Mesenchymal stem cell (in vitro differentiated cells and primary cell): ENCODE results near the gene DAPP1.

ENCODE experiments used
- DNase-seq: peaks from one replicate; pipeline ENCODE4 v3.0.0-alpha.2; 2013
- H2AFZ ChIP-seq: one replicate; pipeline ENCODE4 v1.6.1; 2013; ENCODE audit warnings: low read depth, mild to moderate bottlenecking, control low read depth, inconsistent platforms, low read length, moderate library complexity
- H2AK5ac ChIP-seq: 2 replicates; pipeline ENCODE4 v1.6.1; 2013; ENCODE audit warnings: low read length, moderate library complexity, mild to moderate bottlenecking, inconsistent platforms; ENCODE audit not compliant: severe bottlenecking
- H2BK120ac ChIP-seq: one replicate; pipeline ENCODE4 v1.6.1; 2013; ENCODE audit warnings: low read depth, mild to moderate bottlenecking, inconsistent platforms, low read length, moderate library complexity
- H2BK12ac ChIP-seq, 2 experiments: one replicate each; pipeline ENCODE4 v1.6.1; 2013; ENCODE audit warnings: inconsistent platforms in 2 of 2, low read length in 2 of 2, mild to moderate bottlenecking in 2 of 2, moderate library complexity in 2 of 2, control low read depth in 1 of 2
- H2BK15ac ChIP-seq: one replicate; pipeline ENCODE4 v1.6.1; 2013; ENCODE audit warnings: mild to moderate bottlenecking, low read depth, inconsistent platforms; ENCODE audit not compliant: poor library complexity, severe bottlenecking
- H2BK5ac ChIP-seq: 2 replicates; pipeline ENCODE4 v1.6.1; 2013; ENCODE audit warnings: low read depth, mild to moderate bottlenecking, low read length, control low read depth, inconsistent platforms; ENCODE audit not compliant: poor library complexity, severe bottlenecking
- H3K14ac ChIP-seq, 2 experiments: one replicate each; pipeline ENCODE4 v1.6.1; 2013; ENCODE audit warnings: inconsistent platforms in 2 of 2, low read length in 2 of 2, control low read depth in 1 of 2, mild to moderate bottlenecking in 1 of 2, moderate library complexity in 1 of 2
- H3K18ac ChIP-seq, 2 experiments: one replicate each; pipeline ENCODE4 v1.6.1; 2013; ENCODE audit warnings: inconsistent platforms in 2 of 2, low read length in 2 of 2, control low read depth in 1 of 2, low read depth in 1 of 2, mild to moderate bottlenecking in 1 of 2
- H3K23ac ChIP-seq, 2 experiments: one replicate each; pipeline ENCODE4 v1.6.1; 2013; ENCODE audit warnings: inconsistent platforms in 2 of 2, low read length in 2 of 2, mild to moderate bottlenecking in 2 of 2, moderate library complexity in 2 of 2, control low read depth in 1 of 2
- H3K27ac ChIP-seq: 2 replicates; pipeline ENCODE4 v1.5.1; 2013; ENCODE audit warnings: mild to moderate bottlenecking, moderate library complexity, low read length, control low read depth, inconsistent platforms; ENCODE audit not compliant: poor library complexity, severe bottlenecking
- H3K27me3 ChIP-seq, 2 experiments: 2 replicates each; pipeline versions ENCODE4 v1.6.1 to v1.7.0; 2013; ENCODE audit warnings: low read length in 2 of 2, mild to moderate bottlenecking in 2 of 2, moderate library complexity in 2 of 2, control low read depth in 1 of 2, inconsistent platforms in 1 of 2; ENCODE audit not compliant: control insufficient read depth in 1 of 2, insufficient read depth in 1 of 2
- H3K36me3 ChIP-seq, 2 experiments: 2 replicates each; pipeline versions ENCODE4 v1.6.1 to v1.7.0; 2013; ENCODE audit warnings: low read length in 2 of 2, control low read depth in 1 of 2, inconsistent platforms in 1 of 2, low read depth in 1 of 2, mild to moderate bottlenecking in 1 of 2; ENCODE audit not compliant: insufficient read depth in 2 of 2, control insufficient read depth in 1 of 2
- H3K4ac ChIP-seq, 2 experiments: one replicate each; pipeline ENCODE4 v1.6.1; 2013; ENCODE audit warnings: inconsistent platforms in 2 of 2, low read length in 2 of 2, mild to moderate bottlenecking in 2 of 2, moderate library complexity in 2 of 2, control low read depth in 1 of 2, low read depth in 1 of 2
- H3K4me1 ChIP-seq: 2 replicates; pipeline ENCODE4 v1.6.1; 2013; ENCODE audit warnings: low read depth, low read length, control low read depth; ENCODE audit not compliant: control insufficient read depth, insufficient read depth
- H3K4me2 ChIP-seq: 2 replicates; pipeline ENCODE4 v1.6.1; 2013; ENCODE audit warnings: low read length, mild to moderate bottlenecking, inconsistent platforms; ENCODE audit not compliant: poor library complexity, severe bottlenecking
- H3K4me3 ChIP-seq, 2 experiments: 2 replicates each; pipeline versions ENCODE4 v1.5.1 to v1.7.0; 2013; ENCODE audit warnings: low read length in 2 of 2, mild to moderate bottlenecking in 2 of 2, control low read depth in 1 of 2, low read depth in 1 of 2; ENCODE audit not compliant: insufficient read depth in 1 of 2
- H3K79me1 ChIP-seq: replicated peaks from 2 replicates; pipeline ENCODE4 v1.6.1; 2013; ENCODE audit warnings: mild to moderate bottlenecking, control low read depth, low read length, inconsistent platforms; ENCODE audit not compliant: poor library complexity, severe bottlenecking
- H3K9ac ChIP-seq: 2 replicates; pipeline ENCODE4 v1.7.0; 2013; ENCODE audit warnings: mild to moderate bottlenecking, low read length, moderate library complexity
- H3K9me3 ChIP-seq: 2 replicates; pipeline ENCODE4 v1.7.0; 2013; ENCODE audit warnings: mild to moderate bottlenecking, low read length; ENCODE audit not compliant: control insufficient read depth
- H4K8ac ChIP-seq: one replicate; pipeline ENCODE4 v1.6.1; 2013; ENCODE audit warnings: inconsistent platforms, mild to moderate bottlenecking, low read length, moderate library complexity
- H4K91ac ChIP-seq: one replicate; pipeline ENCODE4 v1.6.1; 2013; ENCODE audit warnings: mild to moderate bottlenecking, low read length, inconsistent platforms
- WGBS: methylation state at CpG from one replicate; pipeline ENCODE4 v1.1.7; 2013; ENCODE audit warnings: mixed read lengths; 5-methylcytosine and 5-hydroxymethylcytosine counted together

DAPP1 gene

GRCh38 chr4:99832758-99833157 is 16.1 kb downstream of the DAPP1 start:
- H3K4me2 ChIP-seq, result no peak overlapping the region
- H3K36me3 ChIP-seq, result no peaks in the 10 kb centered on the region
- H2BK120ac ChIP-seq, result no peak overlapping the region
- H3K9me3 ChIP-seq, result no peaks in the 10 kb centered on the region
- no peak overlapping the region for H2AK5ac ChIP-seq
- 100% methylated on average over 1 of the region's 3 CpGs for WGBS
- no peak overlapping the region for H3K18ac ChIP-seq
- no peak overlapping the region for H2BK15ac ChIP-seq
- no peak overlapping the region for H2AFZ ChIP-seq
- H3K4ac ChIP-seq, result no peak overlapping the region
- no peak overlapping the region for H4K8ac ChIP-seq
- H3K4me1 ChIP-seq, result no peaks in the 10 kb centered on the region
- H4K91ac ChIP-seq, result no peak overlapping the region
- H2BK12ac ChIP-seq, result no peak overlapping the region
- no peak overlapping the region for H2BK5ac ChIP-seq
- no peak for DNase-seq
- no peak overlapping the region for H3K9ac ChIP-seq
- no peak overlapping the region for H3K23ac ChIP-seq
- no peaks in the 10 kb centered on the region for H3K27me3 ChIP-seq
- H3K4me3 ChIP-seq, result no peak overlapping the region
- no peaks in the 10 kb centered on the region for H3K79me1 ChIP-seq
- no peak overlapping the region for H3K27ac ChIP-seq
- no peak overlapping the region for H3K14ac ChIP-seq

DNA sequence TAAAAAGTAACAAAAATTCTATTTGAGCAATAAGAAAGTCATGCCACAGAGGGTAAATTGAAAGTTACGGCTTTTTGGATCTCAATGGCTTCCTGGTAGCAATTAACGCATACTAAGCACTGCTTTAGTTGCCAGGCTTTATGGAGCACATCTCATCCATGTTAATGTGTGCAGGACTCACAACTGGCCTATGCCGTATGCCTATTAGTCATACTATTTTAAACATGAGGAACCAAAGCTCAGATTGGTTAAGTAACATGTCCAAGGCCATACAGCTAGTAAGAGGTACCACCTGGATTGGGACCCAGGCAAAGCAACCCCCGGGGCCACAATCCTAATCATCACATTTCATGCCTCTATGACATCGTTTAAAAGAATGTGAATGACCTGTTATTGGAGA is 17.1 kb downstream of the DAPP1 start:
- Histone ChIP-seq H3K79me1 (no peaks in the 10 kb centered on the region), H2BK12ac (no peak overlapping the region), H3K14ac (no peak overlapping the region), H3K4me2 (no peak overlapping the region), H3K18ac (no peak overlapping the region), H2BK15ac (no peak overlapping the region), H3K36me3 (no peaks in the 10 kb centered on the region), H2AFZ (no peak overlapping the region), H2BK120ac (no peak overlapping the region), H4K91ac (no peak overlapping the region), H2BK5ac (no peak overlapping the region), H3K9ac (no peak overlapping the region), H3K23ac (no peak overlapping the region), H3K4me1 (no peaks in the 10 kb centered on the region), H3K4ac (no peak overlapping the region), H3K27ac (no peak overlapping the region), H4K8ac (no peak overlapping the region), H3K9me3 (no peaks in the 10 kb centered on the region), H3K27me3 (no peaks in the 10 kb centered on the region), H2AK5ac (no peak overlapping the region), H3K4me3 (no peak overlapping the region)
- WGBS, result 98% methylated on average over 4 of the region's 5 CpGs
- DNase-seq, result no peak

GRCh38 chr4:99834569-99834968 is 17.9 kb downstream of the DAPP1 start:
- no peaks in the 10 kb centered on the region for H3K79me1 ChIP-seq
- no peak overlapping the region for H3K4ac ChIP-seq
- no peak overlapping the region for H2AFZ ChIP-seq
- H2BK12ac ChIP-seq, result no peak overlapping the region
- DNase-seq, result no peak
- H3K23ac ChIP-seq, result no peak overlapping the region
- H3K14ac ChIP-seq, result no peak overlapping the region
- no peak overlapping the region for H2BK5ac ChIP-seq
- H4K91ac ChIP-seq, result no peak overlapping the region
- H3K4me3 ChIP-seq, result no peak overlapping the region
- 91% methylated on average over 7 of the region's 7 CpGs for WGBS
- no peaks in the 10 kb centered on the region for H3K4me1 ChIP-seq
- no peak overlapping the region for H2BK120ac ChIP-seq
- H3K9me3 ChIP-seq, result no peaks in the 10 kb centered on the region
- no peak overlapping the region for H3K18ac ChIP-seq
- no peak overlapping the region for H3K4me2 ChIP-seq
- H2AK5ac ChIP-seq, result no peak overlapping the region
- no peak overlapping the region for H3K9ac ChIP-seq
- no peaks in the 10 kb centered on the region for H3K36me3 ChIP-seq
- no peak overlapping the region for H4K8ac ChIP-seq
- no peaks in the 10 kb centered on the region for H3K27me3 ChIP-seq
- H3K27ac ChIP-seq, result no peak overlapping the region
- H2BK15ac ChIP-seq, result no peak overlapping the region

- Histone ChIP-seq H4K91ac (no peak overlapping the region), H3K23ac (no peak overlapping the region), H3K14ac (no peak overlapping the region), H3K4me1 (no peaks in the 10 kb centered on the region), H4K8ac (no peak overlapping the region), H2AK5ac (no peak overlapping the region), H3K79me1 (no peaks in the 10 kb centered on the region), H2BK120ac (no peak overlapping the region), H3K27ac (no peak overlapping the region), H2BK5ac (no peak overlapping the region), H3K4me2 (no peak overlapping the region), H3K9me3 (no peaks in the 10 kb centered on the region), H3K18ac (no peak overlapping the region), H3K27me3 (no peaks in the 10 kb centered on the region), H2BK12ac (no peak overlapping the region), H3K36me3 (no peaks in the 10 kb centered on the region), H2BK15ac (no peak overlapping the region), H3K4me3 (no peak overlapping the region), H3K4ac (no peak overlapping the region), H3K9ac (no peak overlapping the region), H2AFZ (no peak overlapping the region)
- DNase-seq, result no peak
- 83% methylated on average over 1 of the region's 2 CpGs for WGBS
These were observed 19.3 kb downstream of the DAPP1 start for GRCh38 chr4:99835942-99836341.
